ENCODE data around the gene OR8D2.

OR8D2 gene

GRCh38 chr11:124320097-124320496 is at the start of gene OR8D2:
Gene OR8D2, minus strand, starts transcription at chr11:124320197. Its CDS starts 0 bp downstream, at chr11:124320197.
- H3K9ac ChIP-seq (ENCODE audit: low read length), result no peak within 1 kb of the TSS
- no peak within 1 kb of the TSS for H3K4me3 ChIP-seq (ENCODE audit: low read length)
- H3K9me3 ChIP-seq (ENCODE audit: control insufficient read depth, low read length), result no peaks in the 10 kb centered on the region
- no peaks in the 10 kb centered on the region for H3K4me1 ChIP-seq (ENCODE audit: control insufficient read depth, insufficient read depth, low read length)
- H3K27me3 ChIP-seq (ENCODE audit: control insufficient read depth, insufficient read depth, low read length), result no peaks in the 10 kb centered on the region
- no peaks in the 10 kb centered on the region for H3K36me3 ChIP-seq (ENCODE audit: control insufficient read depth, insufficient read depth, low read length)

DNA sequence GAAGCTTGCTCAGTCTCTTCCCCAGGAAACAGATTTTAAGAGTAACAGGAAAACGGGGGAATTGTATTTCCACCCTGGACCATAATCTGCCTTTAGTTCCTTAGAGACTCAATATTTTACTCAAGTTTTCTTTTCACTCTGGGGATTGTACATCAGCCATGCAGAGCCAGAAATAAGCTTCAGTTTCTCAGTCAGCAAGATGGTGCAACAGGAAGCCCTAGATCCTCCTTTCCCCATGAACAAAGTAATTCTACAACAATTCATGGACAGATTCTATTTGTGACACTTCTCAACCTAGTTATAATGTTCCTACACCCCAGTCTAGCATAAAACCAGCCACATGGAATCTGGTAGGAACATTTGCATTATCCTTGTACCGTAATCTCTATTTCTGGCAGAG is 39.6 kb upstream of the OR8D2 start:
- Histone ChIP-seq H3K27me3 (ENCODE audit: control insufficient read depth, insufficient read depth, low read length) (no peaks in the 10 kb centered on the region), H3K4me1 (ENCODE audit: control insufficient read depth, insufficient read depth, low read length) (no peaks in the 10 kb centered on the region), H3K9ac (ENCODE audit: low read length) (no peak overlapping the region), H3K9me3 (ENCODE audit: control insufficient read depth, low read length) (no peaks in the 10 kb centered on the region), H3K4me3 (ENCODE audit: low read length) (no peak overlapping the region), H3K36me3 (ENCODE audit: control insufficient read depth, insufficient read depth, low read length) (no peaks in the 10 kb centered on the region)

GRCh38 chr11:124346311-124346955 is 26.4 kb upstream of the OR8D2 start:
- Histone ChIP-seq H3K36me3 (ENCODE audit: control insufficient read depth, insufficient read depth, low read length) (no peaks in the 10 kb centered on the region), H3K9me3 (ENCODE audit: control insufficient read depth, low read length) (no peaks in the 10 kb centered on the region), H3K4me3 (ENCODE audit: low read length) (no peak overlapping the region), H3K9ac (ENCODE audit: low read length) (no peak overlapping the region), H3K4me1 (ENCODE audit: control insufficient read depth, insufficient read depth, low read length) (no peaks in the 10 kb centered on the region), H3K27me3 (ENCODE audit: control insufficient read depth, insufficient read depth, low read length) (no peaks in the 10 kb centered on the region)

- Histone ChIP-seq H3K9ac (ENCODE audit: low read length) (no peak overlapping the region), H3K4me1 (ENCODE audit: control insufficient read depth, insufficient read depth, low read length) (no peaks in the 10 kb centered on the region), H3K27me3 (ENCODE audit: control insufficient read depth, insufficient read depth, low read length) (no peaks in the 10 kb centered on the region), H3K4me3 (ENCODE audit: low read length) (no peak overlapping the region), H3K9me3 (ENCODE audit: control insufficient read depth, low read length) (no peaks in the 10 kb centered on the region), H3K36me3 (ENCODE audit: control insufficient read depth, insufficient read depth, low read length) (no peaks in the 10 kb centered on the region)
These were observed 24.3 kb upstream of the OR8D2 start for GRCh38 chr11:124344346-124344745.

DNA sequence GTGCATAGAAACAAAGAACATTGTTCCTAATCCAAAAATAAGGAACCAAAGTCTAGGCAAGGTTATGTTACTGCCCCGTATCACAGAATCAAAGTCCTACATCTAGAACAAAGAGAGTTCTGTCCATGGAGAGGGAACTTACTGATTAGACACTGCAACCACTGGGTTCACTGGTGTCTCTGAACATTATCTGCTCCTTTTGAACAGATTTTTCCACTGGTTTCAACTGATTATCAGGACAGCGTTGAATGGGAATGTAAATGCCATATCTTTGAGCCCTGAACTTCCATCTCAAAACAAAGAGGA is 20.1 kb upstream of the OR8D2 start:
- no peak overlapping the region for H3K9ac ChIP-seq (ENCODE audit: low read length)
- no peaks in the 10 kb centered on the region for H3K27me3 ChIP-seq (ENCODE audit: control insufficient read depth, insufficient read depth, low read length)
- no peak overlapping the region for H3K4me3 ChIP-seq (ENCODE audit: low read length)
- no peaks in the 10 kb centered on the region for H3K36me3 ChIP-seq (ENCODE audit: control insufficient read depth, insufficient read depth, low read length)
- H3K9me3 ChIP-seq (ENCODE audit: control insufficient read depth, low read length), result no peaks in the 10 kb centered on the region
- H3K4me1 ChIP-seq (ENCODE audit: control insufficient read depth, insufficient read depth, low read length), result no peaks in the 10 kb centered on the region

- Histone ChIP-seq H3K4me3 (ENCODE audit: low read length) (no peak overlapping the region), H3K27me3 (ENCODE audit: control insufficient read depth, insufficient read depth, low read length) (no peaks in the 10 kb centered on the region), H3K9me3 (ENCODE audit: control insufficient read depth, low read length) (no peaks in the 10 kb centered on the region), H3K4me1 (ENCODE audit: control insufficient read depth, insufficient read depth, low read length) (no peaks in the 10 kb centered on the region), H3K36me3 (ENCODE audit: control insufficient read depth, insufficient read depth, low read length) (no peaks in the 10 kb centered on the region), H3K9ac (ENCODE audit: low read length) (no peak overlapping the region)
These were observed 19.6 kb upstream of the OR8D2 start for GRCh38 chr11:124339396-124340141.

DNA sequence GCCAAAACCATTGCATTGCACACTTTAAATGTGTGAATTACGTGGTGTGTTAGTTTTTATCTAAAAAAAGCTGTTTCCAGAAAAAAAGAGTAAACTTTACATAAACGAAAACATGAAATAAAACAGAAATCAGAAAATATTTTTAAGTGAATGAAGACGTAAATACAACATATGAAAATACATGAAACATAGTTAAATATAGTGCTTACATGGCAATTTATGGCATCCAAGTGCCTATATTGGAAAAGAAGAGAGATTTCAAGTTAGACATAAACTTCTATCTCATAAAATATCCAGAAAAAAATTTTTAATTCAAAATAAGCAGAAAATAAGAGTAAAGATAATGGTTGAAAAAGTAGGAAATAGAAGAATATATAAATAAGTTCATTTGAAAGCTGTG is 11.9 kb upstream of the OR8D2 start:
- Histone ChIP-seq H3K4me3 (ENCODE audit: low read length) (no peak overlapping the region), H3K27me3 (ENCODE audit: control insufficient read depth, insufficient read depth, low read length) (no peaks in the 10 kb centered on the region), H3K36me3 (ENCODE audit: control insufficient read depth, insufficient read depth, low read length) (no peaks in the 10 kb centered on the region), H3K9ac (ENCODE audit: low read length) (no peak overlapping the region), H3K4me1 (ENCODE audit: control insufficient read depth, insufficient read depth, low read length) (no peaks in the 10 kb centered on the region), H3K9me3 (ENCODE audit: control insufficient read depth, low read length) (no peaks in the 10 kb centered on the region)

DNA sequence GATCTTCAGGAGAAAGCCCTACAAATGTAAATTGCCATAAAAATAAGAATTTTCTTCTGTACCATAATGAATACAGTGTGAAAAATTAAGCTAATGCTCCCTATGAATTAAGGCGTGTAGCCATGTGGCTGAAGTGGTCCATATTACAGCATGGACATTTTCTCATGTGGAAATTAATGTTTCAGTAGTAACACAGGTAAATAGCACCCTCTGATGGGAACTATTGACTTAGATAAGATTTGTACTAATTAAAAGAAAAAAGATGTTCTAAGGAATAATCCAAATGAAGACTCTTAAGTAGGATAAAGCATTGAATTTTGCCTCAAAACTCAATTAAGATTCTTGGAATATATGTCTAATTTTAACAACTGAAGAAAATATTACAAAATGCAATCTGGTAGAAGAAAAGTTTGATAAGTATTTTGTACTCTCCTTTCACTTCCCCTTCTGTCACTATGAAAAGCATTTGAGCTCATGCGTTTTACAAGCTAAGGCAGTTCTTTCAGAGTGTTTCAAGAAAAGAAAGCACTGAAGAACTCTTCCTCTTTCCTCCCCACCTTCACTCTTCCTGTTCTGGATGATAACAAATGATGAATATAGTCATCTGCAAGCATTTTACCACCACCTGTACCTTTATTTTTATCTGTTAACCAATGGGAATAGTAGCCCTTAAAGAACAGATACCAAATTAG is 9.9 kb upstream of the OR8D2 start:
- Histone ChIP-seq H3K4me1 (ENCODE audit: control insufficient read depth, insufficient read depth, low read length) (no peaks in the 10 kb centered on the region), H3K9me3 (ENCODE audit: control insufficient read depth, low read length) (no peaks in the 10 kb centered on the region), H3K4me3 (ENCODE audit: low read length) (no peak overlapping the region), H3K36me3 (ENCODE audit: control insufficient read depth, insufficient read depth, low read length) (no peaks in the 10 kb centered on the region), H3K27me3 (ENCODE audit: control insufficient read depth, insufficient read depth, low read length) (no peaks in the 10 kb centered on the region), H3K9ac (ENCODE audit: low read length) (no peak overlapping the region)

- Histone ChIP-seq H3K9ac (ENCODE audit: low read length) (no peak overlapping the region), H3K4me3 (ENCODE audit: low read length) (no peak overlapping the region), H3K9me3 (ENCODE audit: control insufficient read depth, low read length) (no peaks in the 10 kb centered on the region), H3K27me3 (ENCODE audit: control insufficient read depth, insufficient read depth, low read length) (no peaks in the 10 kb centered on the region), H3K36me3 (ENCODE audit: control insufficient read depth, insufficient read depth, low read length) (no peaks in the 10 kb centered on the region), H3K4me1 (ENCODE audit: control insufficient read depth, insufficient read depth, low read length) (no peaks in the 10 kb centered on the region)
These were observed 7.8 kb upstream of the OR8D2 start for GRCh38 chr11:124327775-124328174.

DNA sequence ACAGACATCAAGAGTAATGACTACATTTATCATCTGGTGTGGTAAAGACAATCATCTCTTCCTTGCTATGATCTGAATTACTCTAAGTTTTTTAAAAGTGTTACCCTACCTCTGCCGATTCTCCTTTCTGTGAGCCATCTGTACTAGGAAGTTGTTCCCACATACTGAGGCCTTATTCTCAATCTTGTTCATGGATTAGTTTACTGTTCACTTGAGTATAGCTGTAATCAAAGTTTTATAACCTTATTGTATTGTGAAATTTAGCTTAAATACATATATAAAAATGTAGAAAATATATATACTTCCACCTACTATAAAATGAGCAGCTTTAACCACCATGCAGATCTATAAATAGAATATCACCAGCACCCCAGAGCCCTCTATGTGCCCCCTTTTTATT is 2.4 kb upstream of the OR8D2 start:
- no peak overlapping the region for H3K4me3 ChIP-seq (ENCODE audit: low read length)
- no peaks in the 10 kb centered on the region for H3K36me3 ChIP-seq (ENCODE audit: control insufficient read depth, insufficient read depth, low read length)
- no peaks in the 10 kb centered on the region for H3K27me3 ChIP-seq (ENCODE audit: control insufficient read depth, insufficient read depth, low read length)
- H3K9ac ChIP-seq (ENCODE audit: low read length), result no peak overlapping the region
- H3K9me3 ChIP-seq (ENCODE audit: control insufficient read depth, low read length), result no peaks in the 10 kb centered on the region
- H3K4me1 ChIP-seq (ENCODE audit: control insufficient read depth, insufficient read depth, low read length), result no peaks in the 10 kb centered on the region

DNA sequence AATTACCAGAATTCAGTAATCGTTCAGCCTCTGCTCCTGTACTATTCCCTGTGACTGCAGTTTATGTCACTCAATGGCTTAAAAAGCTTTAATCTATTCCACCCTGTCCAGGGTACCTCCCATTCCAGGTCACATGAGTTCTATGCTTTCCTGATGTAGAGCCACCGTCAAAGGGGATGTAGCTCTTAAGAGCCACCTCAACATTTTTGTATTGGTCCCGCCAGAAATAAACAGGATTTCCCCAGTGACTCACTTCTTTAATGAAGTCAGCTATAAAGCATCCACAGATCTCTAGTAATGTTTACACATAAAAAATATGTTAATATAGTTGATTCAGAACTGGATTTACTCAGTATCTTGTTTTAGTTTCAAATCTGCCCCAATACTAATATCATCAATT is 4.9 kb downstream of the OR8D2 start:
- no peaks in the 10 kb centered on the region for H3K36me3 ChIP-seq (ENCODE audit: control insufficient read depth, insufficient read depth, low read length)
- H3K9ac ChIP-seq (ENCODE audit: low read length), result no peak overlapping the region
- no peak overlapping the region for H3K4me3 ChIP-seq (ENCODE audit: low read length)
- H3K27me3 ChIP-seq (ENCODE audit: control insufficient read depth, insufficient read depth, low read length), result no peaks in the 10 kb centered on the region
- no peaks in the 10 kb centered on the region for H3K4me1 ChIP-seq (ENCODE audit: control insufficient read depth, insufficient read depth, low read length)
- H3K9me3 ChIP-seq (ENCODE audit: control insufficient read depth, low read length), result no peaks in the 10 kb centered on the region

DNA sequence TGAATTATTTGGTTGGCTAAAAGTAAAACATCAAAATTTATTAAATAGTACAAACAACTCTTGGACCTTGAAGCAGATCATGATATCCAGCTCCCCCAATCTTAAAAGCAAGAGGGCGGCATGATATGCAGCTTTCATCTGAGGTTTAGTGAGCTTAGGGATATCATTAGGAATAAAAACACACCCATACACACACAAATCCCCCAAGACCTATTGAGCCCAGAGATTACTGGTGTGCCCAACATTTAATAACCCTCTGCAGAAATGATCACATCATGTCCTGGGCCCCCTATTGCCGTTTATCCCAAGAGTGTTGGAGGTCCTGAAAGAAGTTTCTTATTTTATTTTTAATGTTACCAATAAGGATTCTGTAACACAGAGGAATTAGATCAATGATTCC is 6.1 kb downstream of the OR8D2 start, which contains the start of gene OR8D1:
Gene OR8D1 (minus strand): TSS at position 101 of the 400 bp plus-strand sequence. CDS start 3,183 bp downstream, outside the sequence.
- Histone ChIP-seq H3K4me3 (ENCODE audit: low read length) (no peak within 1 kb of the TSS), H3K9ac (ENCODE audit: low read length) (no peak within 1 kb of the TSS), H3K4me1 (ENCODE audit: control insufficient read depth, insufficient read depth, low read length) (no peaks in the 10 kb centered on the region), H3K36me3 (ENCODE audit: control insufficient read depth, insufficient read depth, low read length) (no peaks in the 10 kb centered on the region), H3K9me3 (ENCODE audit: control insufficient read depth, low read length) (no peaks in the 10 kb centered on the region), H3K27me3 (ENCODE audit: control insufficient read depth, insufficient read depth, low read length) (no peaks in the 10 kb centered on the region)
